Glutamatergic neuron (in vitro differentiated cells): ENCODE measurements around the gene RALGPS1. TPM values are rescaled to one million over a fixed set of nuclear protein-coding genes. Genes with fewer than 3 reads are reported as not detected.

Experiments used
- DNase-seq: peaks from one replicate; pipeline ENCODE4 v3.0.0; 2022
- H3K27ac Mint-ChIP-seq: one replicate; pipeline ENCODE4 v1.8.0; 2020; ENCODE audit warnings: mild to moderate bottlenecking, mixed read lengths, inconsistent platforms; ENCODE audit not compliant: unreplicated experiment
- H3K27me3 Mint-ChIP-seq: one replicate; pipeline ENCODE4 v1.8.0; 2020; ENCODE audit warnings: mild to moderate bottlenecking, moderate library complexity, mixed read lengths, inconsistent platforms; ENCODE audit not compliant: unreplicated experiment
- H3K36me3 Mint-ChIP-seq: one replicate; pipeline ENCODE4 v1.8.0; 2020; ENCODE audit warnings: mild to moderate bottlenecking, mixed read lengths, inconsistent platforms; ENCODE audit not compliant: unreplicated experiment
- H3K4me1 Mint-ChIP-seq: one replicate; pipeline ENCODE4 v1.8.0; 2020; ENCODE audit warnings: mild to moderate bottlenecking, low read depth, mixed read lengths, inconsistent platforms; ENCODE audit not compliant: unreplicated experiment
- H3K4me3 Mint-ChIP-seq: one replicate; pipeline ENCODE4 v1.8.0; 2020; ENCODE audit warnings: mild to moderate bottlenecking, mixed read lengths, inconsistent platforms; ENCODE audit not compliant: unreplicated experiment
- H3K9me3 Mint-ChIP-seq: one replicate; pipeline ENCODE4 v1.8.0; 2020; ENCODE audit warnings: mild to moderate bottlenecking, moderate library complexity, mixed read lengths, inconsistent platforms; ENCODE audit not compliant: unreplicated experiment
- total RNA-seq: library from RNA; stranded (reverse); fragmentation: NEBNext Ultra II Directional; extraction: Animal tissue kit (Norgen Biotek cat#: 25700); gene quantifications from one replicate; pipeline ENCODE4 v1.2.1, GENCODE V29; 2021; ENCODE audit not compliant: unreplicated experiment
- TF ChIP-seq, protein P1 (sequence below): fragments of 200-600 bp; sonication (generic); IDR thresholded peaks from one replicate; pipeline ENCODE4 v1.5.0; 2021; ENCODE audit not compliant: partially characterized antibody, unreplicated experiment

RALGPS1 gene
- total RNA-seq, 1 donor from 2014 or later, result 23.8 TPM

DNA sequence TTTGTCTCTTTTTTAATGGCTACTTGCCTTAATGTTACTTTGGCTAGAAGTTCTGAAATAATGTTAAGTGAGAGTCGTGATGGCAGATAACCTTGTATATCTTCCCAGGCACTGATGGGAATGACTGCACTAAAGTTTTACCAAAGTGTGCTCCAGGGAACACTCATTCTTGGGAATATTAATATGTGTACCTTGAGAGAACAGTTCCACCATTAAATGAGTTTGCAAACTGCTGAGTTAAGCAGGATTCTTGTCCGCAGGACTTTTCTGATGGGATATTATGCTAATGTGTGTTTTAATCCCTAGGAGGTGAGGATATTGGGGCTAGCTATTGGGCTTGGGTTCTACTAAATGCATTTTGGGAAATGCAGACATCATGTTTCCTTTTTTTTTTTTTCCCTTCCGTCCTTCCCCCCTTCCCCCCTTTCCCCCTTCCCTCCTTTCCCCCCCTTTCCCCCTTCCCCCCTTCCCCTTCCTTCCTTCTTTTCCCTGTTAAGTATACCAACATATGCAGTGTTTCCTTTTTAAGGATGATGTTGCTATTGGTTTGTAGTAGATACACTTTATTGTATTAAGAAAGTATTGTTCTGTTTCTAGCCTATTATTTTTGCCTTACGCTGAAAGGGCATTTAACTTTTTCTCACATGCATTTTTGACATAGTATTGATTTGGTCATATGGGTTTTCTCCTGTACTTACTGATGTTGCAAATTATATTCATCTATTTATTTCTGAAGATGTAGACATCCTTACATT, 38.6 kb upstream of the RALGPS1 start:
- peaks cover 3% of the 10 kb centered on the region for H3K9me3 Mint-ChIP-seq
- H3K36me3 Mint-ChIP-seq, result peaks cover 11% of the 10 kb centered on the region
- peak overlapping the region; percentile 62 for H3K27ac Mint-ChIP-seq
- TF ChIP-seq, protein P1, sequence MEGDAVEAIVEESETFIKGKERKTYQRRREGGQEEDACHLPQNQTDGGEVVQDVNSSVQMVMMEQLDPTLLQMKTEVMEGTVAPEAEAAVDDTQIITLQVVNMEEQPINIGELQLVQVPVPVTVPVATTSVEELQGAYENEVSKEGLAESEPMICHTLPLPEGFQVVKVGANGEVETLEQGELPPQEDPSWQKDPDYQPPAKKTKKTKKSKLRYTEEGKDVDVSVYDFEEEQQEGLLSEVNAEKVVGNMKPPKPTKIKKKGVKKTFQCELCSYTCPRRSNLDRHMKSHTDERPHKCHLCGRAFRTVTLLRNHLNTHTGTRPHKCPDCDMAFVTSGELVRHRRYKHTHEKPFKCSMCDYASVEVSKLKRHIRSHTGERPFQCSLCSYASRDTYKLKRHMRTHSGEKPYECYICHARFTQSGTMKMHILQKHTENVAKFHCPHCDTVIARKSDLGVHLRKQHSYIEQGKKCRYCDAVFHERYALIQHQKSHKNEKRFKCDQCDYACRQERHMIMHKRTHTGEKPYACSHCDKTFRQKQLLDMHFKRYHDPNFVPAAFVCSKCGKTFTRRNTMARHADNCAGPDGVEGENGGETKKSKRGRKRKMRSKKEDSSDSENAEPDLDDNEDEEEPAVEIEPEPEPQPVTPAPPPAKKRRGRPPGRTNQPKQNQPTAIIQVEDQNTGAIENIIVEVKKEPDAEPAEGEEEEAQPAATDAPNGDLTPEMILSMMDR, result no peak
- peaks cover 14% of the 10 kb centered on the region for H3K4me1 Mint-ChIP-seq
- DNase-seq, result no peak
- no peaks in the 10 kb centered on the region for H3K27me3 Mint-ChIP-seq
- no peak overlapping the region for H3K4me3 Mint-ChIP-seq

DNA sequence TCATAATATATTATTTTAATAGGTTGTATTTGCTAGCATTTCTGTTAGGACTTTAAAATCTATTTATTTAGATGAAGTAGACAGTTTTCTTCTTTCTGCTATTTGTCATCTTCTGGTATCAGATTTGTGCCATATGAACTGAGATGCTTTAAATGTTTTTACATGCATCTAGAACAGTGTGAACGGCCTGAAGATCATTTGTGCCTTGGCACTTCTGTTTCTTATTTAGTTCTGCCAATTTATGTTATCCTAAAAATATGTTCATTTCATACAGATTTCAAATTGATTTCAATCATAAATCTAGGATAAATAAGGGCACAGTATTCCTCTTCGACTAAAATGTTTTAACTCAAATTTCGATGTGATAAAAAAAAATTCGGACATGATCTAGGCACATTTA, 38.1 kb upstream of the RALGPS1 start:
- Mint-ChIP-seq H3K27me3 (no peaks in the 10 kb centered on the region), H3K36me3 (peaks cover 11% of the 10 kb centered on the region), H3K4me3 (no peak overlapping the region), H3K4me1 (peaks cover 14% of the 10 kb centered on the region), H3K9me3 (peaks cover 3% of the 10 kb centered on the region), H3K27ac (no peak overlapping the region)
- TF ChIP-seq, protein P1, result no peak
- no peak for DNase-seq

DNA sequence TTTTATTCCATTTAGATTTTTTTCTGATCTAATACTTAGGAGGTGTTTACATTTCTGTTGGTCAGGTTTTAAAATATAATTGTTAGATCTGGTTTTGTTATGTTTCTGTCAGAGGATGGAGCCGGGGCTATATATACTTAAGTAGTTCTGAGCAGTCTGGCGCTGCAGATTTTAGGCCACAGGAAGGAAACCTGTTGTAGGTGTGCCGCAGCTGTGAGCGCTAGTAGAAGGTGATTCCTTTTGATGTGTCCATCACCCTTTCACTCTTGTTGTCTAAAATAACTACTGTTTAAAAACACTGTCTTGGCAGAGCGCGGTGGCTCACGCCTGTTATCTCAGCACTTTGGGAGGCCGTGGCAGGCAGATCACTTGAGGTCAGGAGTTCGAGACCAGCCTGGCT, 37.2 kb upstream of the RALGPS1 start:
- peaks cover 3% of the 10 kb centered on the region for H3K9me3 Mint-ChIP-seq
- H3K4me3 Mint-ChIP-seq, result no peak overlapping the region
- no peak for DNase-seq
- TF ChIP-seq, protein P1, result no peak
- peaks cover 23% of the 10 kb centered on the region for H3K4me1 Mint-ChIP-seq
- no peaks in the 10 kb centered on the region for H3K27me3 Mint-ChIP-seq
- H3K27ac Mint-ChIP-seq, result no peak overlapping the region
- H3K36me3 Mint-ChIP-seq, result peaks cover 11% of the 10 kb centered on the region

DNA sequence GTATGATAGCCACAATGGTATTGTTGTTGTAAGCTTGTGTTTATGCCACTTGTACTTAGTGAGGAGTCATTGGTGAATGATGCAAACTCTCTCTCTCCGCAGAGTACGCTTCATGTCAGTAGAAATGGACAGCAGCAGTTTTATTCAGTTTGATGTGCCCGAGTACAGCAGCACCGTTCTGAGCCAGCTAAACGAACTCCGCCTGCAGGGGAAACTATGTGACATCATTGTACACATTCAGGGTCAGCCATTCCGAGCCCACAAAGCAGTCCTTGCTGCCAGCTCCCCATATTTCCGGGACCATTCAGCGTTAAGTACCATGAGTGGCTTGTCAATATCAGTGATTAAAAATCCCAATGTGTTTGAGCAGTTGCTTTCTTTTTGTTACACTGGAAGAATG, 35.3 kb upstream of the RALGPS1 start:
- TF ChIP-seq, protein P1, result no peak
- peaks cover 35% of the 10 kb centered on the region for H3K4me1 Mint-ChIP-seq
- H3K36me3 Mint-ChIP-seq, result peaks cover 11% of the 10 kb centered on the region
- peaks cover 3% of the 10 kb centered on the region for H3K9me3 Mint-ChIP-seq
- no peak overlapping the region for H3K4me3 Mint-ChIP-seq
- no peak for DNase-seq
- H3K27ac Mint-ChIP-seq, result no peak overlapping the region
- H3K27me3 Mint-ChIP-seq, result no peaks in the 10 kb centered on the region

GRCh38 chr9:126880226-126880946, 34.2 kb upstream of the RALGPS1 start:
- Mint-ChIP-seq H3K36me3 (peaks cover 11% of the 10 kb centered on the region), H3K27ac (peak overlapping the region; percentile 87), H3K27me3 (no peaks in the 10 kb centered on the region), H3K4me1 (peaks cover 33% of the 10 kb centered on the region), H3K4me3 (peak overlapping the region; percentile 31), H3K9me3 (peaks cover 3% of the 10 kb centered on the region)
- DNase-seq, result no peak
- TF ChIP-seq, protein P1, result no peak
